Gastroesophageal sphincter (tissue), 4 donors: ENCODE data around the gene CMIP. TPM values are rescaled to one million over a fixed set of nuclear protein-coding genes. Genes with fewer than 3 reads are reported as not detected.

Source experiments
- ATAC-seq: fragments of 150-250 bp; one replicate; pipeline ENCODE4 v1.9.1; 2016; ENCODE audit warnings: mild to moderate bottlenecking, moderate library complexity
- H3K27ac ChIP-seq, 4 donors: fragments of 200-600 bp; sonication (generic) in 3 of 4; 1 replicate in 3 of 4; 2 replicates in 1 of 4; pipeline ENCODE4 v1.5.1; 2016 to 2019
- H3K27me3 ChIP-seq: fragments of 200-600 bp; sonication (generic); one replicate; pipeline ENCODE4 v1.5.1; 2019
- H3K36me3 ChIP-seq, 2 donors: fragments of 200-600 bp; sonication (generic); one replicate each; pipeline ENCODE4 v1.5.1; 2019; ENCODE audit warnings: control low read depth in 1 of 2
- H3K4me1 ChIP-seq, 3 donors: fragments of 200-600 bp; sonication (generic); 1 replicate in 2 of 3; 2 replicates in 1 of 3; pipeline ENCODE4 v1.5.1; 2016 to 2019; ENCODE audit warnings: control low read depth in 2 of 3
- H3K4me3 ChIP-seq, 2 donors: fragments of 200-600 bp; sonication (generic); one replicate each; pipeline ENCODE4 v1.5.1; 2019; ENCODE audit warnings: mild to moderate bottlenecking in 1 of 2, moderate library complexity in 1 of 2
- H3K9me3 ChIP-seq, 3 donors: fragments of 200-600 bp; sonication (generic); one replicate each; pipeline ENCODE4 v1.5.1; 2017 to 2019; ENCODE audit warnings: control low read depth in 2 of 3
- EP300 ChIP-seq: sonication (generic); formaldehyde crosslinking; IDR thresholded peaks from one replicate; pipeline ENCODE4 v1.6.1; 2017; ENCODE audit warnings: antibody characterized with exemption, mild to moderate bottlenecking
- POLR2A ChIP-seq, 2 donors: fragments of 450-650 bp; IDR thresholded peaks; one replicate each; pipeline ENCODE4 v1.6.1; 2017; ENCODE audit warnings: antibody characterized with exemption in 2 of 2, mild to moderate bottlenecking in 2 of 2, moderate library complexity in 1 of 2
- POLR2AphosphoS5 ChIP-seq: sonication (generic); formaldehyde crosslinking; IDR thresholded peaks from one replicate; pipeline ENCODE4 v1.6.1; 2017; ENCODE audit warnings: antibody characterized with exemption
- WGBS, 2 donors: methylation state at CpG; one replicate each; pipeline ENCODE4 v1.1.5; 2018; ENCODE audit warnings: low coverage in 1 of 2; 5-methylcytosine and 5-hydroxymethylcytosine counted together
- total RNA-seq, 4 donors: library from RNA; depleted of rRNA; stranded (reverse); fragments of >200 nt; gene quantifications; one replicate each; pipeline ENCODE4 v1.1.0, GENCODE V29; 2016
- TF ChIP-seq, protein P1 (sequence below), 4 experiments: fragments of 200-600 bp in 2 of 4; fragments of 450-650 bp in 2 of 4; sonication (generic) in 1 of 4; IDR thresholded peaks; one replicate each; pipeline ENCODE4 v1.5.1; 2017 to 2019; ENCODE audit warnings: antibody characterized with exemption in 4 of 4, mild to moderate bottlenecking in 2 of 4, moderate library complexity in 2 of 4

The CMIP gene
- total RNA-seq, 4 donors from 2014 or later, result 13.4 to 24.0 (median 19.2) TPM

DNA sequence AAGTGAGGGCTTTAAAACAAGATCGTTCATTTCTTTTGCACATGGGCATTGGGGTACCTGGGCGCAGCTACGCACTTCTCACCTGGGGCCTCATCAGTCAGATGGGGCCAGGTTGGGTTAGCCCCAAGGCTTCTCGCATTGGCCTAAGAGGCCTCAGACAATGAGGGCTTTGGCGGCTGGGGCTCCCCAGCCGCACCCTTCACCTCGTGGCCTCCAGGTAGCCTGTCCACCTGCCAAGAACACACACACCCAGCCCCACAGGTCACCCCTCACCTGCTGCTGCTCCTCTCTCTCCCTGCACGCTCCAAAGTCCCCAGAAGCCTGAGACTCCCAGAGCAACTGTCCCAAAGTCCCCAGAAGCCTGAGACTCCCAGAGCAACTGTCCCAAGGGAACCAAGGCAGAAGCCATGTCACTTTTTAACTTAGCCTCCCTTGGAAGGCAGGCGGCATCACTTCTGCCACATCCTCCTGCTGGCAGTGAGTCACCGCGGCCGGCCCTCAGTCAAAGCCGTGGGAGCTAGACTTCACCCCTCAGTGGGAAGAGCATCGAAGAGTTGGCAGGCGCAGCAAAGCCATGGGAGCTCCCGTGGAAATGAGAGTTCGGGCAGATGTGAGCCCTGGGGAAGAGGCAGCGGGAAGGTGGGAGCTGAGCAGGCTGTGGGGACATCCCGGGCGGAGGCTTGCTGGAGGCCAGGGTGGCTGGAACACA lies 255.6 kb downstream of the CMIP start:
- H3K27me3 ChIP-seq, result no peaks in the 10 kb centered on the region
- H3K4me1 ChIP-seq, result peaks cover 0 to 32% (median 9%) of the 10 kb centered on the region in 3 donors
- no peak overlapping the region for H3K27ac ChIP-seq
- no peak for ATAC-seq
- H3K36me3 ChIP-seq, result peaks cover 0 to 89% of the 10 kb centered on the region in 2 donors
- H3K4me3 ChIP-seq, result no peak overlapping the region
- no peaks in the 10 kb centered on the region for H3K9me3 ChIP-seq
- TF ChIP-seq POLR2A (IDR thresholded peaks at IDR 0.05) (no peak), POLR2AphosphoS5 (no peak)
- 93 to 100% methylated on average over 1 to 6 of the region's 20 CpGs for WGBS, 2 donors

DNA sequence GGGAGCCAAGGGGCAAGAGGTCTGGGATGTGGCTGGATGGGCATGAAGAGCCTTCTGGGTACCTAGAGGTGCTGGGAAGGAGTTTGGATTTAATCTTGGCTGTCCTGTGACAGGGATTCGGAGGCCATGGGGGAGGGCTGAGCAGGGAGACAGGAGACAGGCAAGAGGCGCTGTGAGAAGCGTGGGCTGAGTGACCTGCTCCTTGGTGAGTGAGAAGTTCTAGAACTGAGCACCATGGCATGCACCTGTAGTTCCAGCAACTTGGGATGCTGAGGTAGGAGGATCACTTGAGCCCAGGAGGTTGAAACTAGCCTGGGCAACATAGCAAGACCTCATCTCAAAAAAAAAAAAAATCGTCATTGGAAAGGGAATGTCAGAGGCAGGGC lies 256.2 kb downstream of the CMIP start:
- no peak for ATAC-seq
- no peaks in the 10 kb centered on the region for H3K9me3 ChIP-seq
- H3K27me3 ChIP-seq, result no peaks in the 10 kb centered on the region
- H3K4me1 ChIP-seq, result peaks cover 0 to 26% (median 3%) of the 10 kb centered on the region in 3 donors
- 84 to 100% methylated on average over 3 to 4 of the region's 4 CpGs for whole genome bisulfite sequencing, 2 donors
- TF ChIP-seq POLR2A (IDR thresholded peaks at IDR 0.05), result no peak
- TF ChIP-seq, protein P1, sequence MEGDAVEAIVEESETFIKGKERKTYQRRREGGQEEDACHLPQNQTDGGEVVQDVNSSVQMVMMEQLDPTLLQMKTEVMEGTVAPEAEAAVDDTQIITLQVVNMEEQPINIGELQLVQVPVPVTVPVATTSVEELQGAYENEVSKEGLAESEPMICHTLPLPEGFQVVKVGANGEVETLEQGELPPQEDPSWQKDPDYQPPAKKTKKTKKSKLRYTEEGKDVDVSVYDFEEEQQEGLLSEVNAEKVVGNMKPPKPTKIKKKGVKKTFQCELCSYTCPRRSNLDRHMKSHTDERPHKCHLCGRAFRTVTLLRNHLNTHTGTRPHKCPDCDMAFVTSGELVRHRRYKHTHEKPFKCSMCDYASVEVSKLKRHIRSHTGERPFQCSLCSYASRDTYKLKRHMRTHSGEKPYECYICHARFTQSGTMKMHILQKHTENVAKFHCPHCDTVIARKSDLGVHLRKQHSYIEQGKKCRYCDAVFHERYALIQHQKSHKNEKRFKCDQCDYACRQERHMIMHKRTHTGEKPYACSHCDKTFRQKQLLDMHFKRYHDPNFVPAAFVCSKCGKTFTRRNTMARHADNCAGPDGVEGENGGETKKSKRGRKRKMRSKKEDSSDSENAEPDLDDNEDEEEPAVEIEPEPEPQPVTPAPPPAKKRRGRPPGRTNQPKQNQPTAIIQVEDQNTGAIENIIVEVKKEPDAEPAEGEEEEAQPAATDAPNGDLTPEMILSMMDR (IDR thresholded peaks at IDR 0.05), result no peak
- no peak for TF ChIP-seq EP300
- TF ChIP-seq POLR2AphosphoS5, result no peak
- H3K36me3 ChIP-seq, result peaks cover 0 to 95% of the 10 kb centered on the region in 2 donors
- H3K27ac ChIP-seq, result no peak overlapping the region
- no peak overlapping the region for H3K4me3 ChIP-seq

DNA sequence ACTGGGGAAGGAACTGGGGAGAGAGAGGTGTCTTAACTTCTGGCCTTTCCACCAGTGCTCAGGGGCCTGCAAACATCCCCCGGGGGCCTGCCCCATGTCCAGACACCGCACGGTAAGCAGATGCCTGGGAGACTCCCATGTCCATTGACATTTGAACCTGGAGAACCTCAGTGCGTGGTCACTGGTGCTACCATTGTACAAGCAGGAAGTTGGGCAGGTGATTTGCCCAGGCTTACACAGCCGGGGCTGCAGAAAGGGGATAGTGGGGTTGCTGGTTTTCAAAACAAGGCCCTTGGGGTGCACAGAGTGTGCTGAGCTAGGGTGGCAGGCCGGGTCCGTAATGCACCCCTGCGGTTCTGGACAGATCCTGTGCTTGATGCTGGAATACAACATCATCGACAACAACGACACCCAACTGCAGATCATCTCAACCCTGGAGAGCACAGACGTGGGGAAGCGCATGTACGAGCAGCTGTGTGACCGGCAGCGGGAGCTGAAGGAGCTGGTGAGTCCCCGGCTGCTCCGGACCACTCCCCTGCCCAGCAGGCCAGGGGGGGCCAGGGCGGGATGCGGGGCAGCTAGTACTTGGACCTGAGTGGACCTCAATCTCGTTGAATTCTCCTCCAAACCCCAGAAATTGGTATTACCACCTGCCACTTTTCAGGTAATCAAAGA lies 256.8 kb downstream of the CMIP start:
- TF ChIP-seq, protein P1 (IDR thresholded peaks at IDR 0.05), result no peak
- TF ChIP-seq EP300 (no peak), POLR2A (IDR thresholded peaks at IDR 0.05) (no peak), POLR2AphosphoS5 (no peak)
- peaks cover 0 to 24% (median 0%) of the 10 kb centered on the region in 3 donors for H3K4me1 ChIP-seq
- H3K27ac ChIP-seq, result no peak overlapping the region
- peaks cover 0 to 96% of the 10 kb centered on the region in 2 donors for H3K36me3 ChIP-seq
- H3K4me3 ChIP-seq, result no peak overlapping the region
- no peaks in the 10 kb centered on the region for H3K9me3 ChIP-seq
- H3K27me3 ChIP-seq, result no peaks in the 10 kb centered on the region
- ATAC-seq, result no peak
- 50 to 94% methylated on average over 1 to 6 of the region's 20 CpGs for WGBS, 2 donors

DNA sequence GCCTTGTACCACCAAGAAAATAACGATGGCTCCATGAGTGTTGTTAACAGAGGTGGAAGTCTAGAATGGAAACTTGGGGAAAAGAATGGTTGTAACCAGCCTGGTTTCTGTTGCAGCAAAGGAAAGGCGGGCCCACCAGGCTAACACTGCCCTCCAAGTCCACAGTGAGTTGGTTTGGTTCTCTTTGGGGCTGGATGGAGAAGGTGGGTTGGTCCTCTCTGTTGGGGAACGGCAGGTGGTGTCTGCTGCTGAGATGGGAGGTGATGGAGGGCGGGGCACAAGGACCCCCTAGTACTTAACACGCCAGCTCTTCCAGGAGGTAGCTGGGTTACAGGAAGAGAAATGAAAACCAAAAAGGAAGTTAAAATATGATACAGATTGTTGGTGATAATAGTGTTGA lies 257.9 kb downstream of the CMIP start:
- Histone ChIP-seq H3K36me3 (peaks cover 0 to 96% of the 10 kb centered on the region in 2 donors), H3K9me3 (no peaks in the 10 kb centered on the region), H3K4me1 (peaks cover 0 to 24% (median 0%) of the 10 kb centered on the region in 3 donors), H3K4me3 (no peak overlapping the region), H3K27me3 (no peaks in the 10 kb centered on the region), H3K27ac (no peak overlapping the region)
- TF ChIP-seq EP300 (no peak), POLR2A (IDR thresholded peaks at IDR 0.05) (no peak), POLR2AphosphoS5 (no peak)
- TF ChIP-seq, protein P1 (IDR thresholded peaks at IDR 0.05), result no peak
- no peak for ATAC-seq
- 83 to 100% methylated on average over 3 to 4 of the region's 5 CpGs for WGBS, 2 donors

DNA sequence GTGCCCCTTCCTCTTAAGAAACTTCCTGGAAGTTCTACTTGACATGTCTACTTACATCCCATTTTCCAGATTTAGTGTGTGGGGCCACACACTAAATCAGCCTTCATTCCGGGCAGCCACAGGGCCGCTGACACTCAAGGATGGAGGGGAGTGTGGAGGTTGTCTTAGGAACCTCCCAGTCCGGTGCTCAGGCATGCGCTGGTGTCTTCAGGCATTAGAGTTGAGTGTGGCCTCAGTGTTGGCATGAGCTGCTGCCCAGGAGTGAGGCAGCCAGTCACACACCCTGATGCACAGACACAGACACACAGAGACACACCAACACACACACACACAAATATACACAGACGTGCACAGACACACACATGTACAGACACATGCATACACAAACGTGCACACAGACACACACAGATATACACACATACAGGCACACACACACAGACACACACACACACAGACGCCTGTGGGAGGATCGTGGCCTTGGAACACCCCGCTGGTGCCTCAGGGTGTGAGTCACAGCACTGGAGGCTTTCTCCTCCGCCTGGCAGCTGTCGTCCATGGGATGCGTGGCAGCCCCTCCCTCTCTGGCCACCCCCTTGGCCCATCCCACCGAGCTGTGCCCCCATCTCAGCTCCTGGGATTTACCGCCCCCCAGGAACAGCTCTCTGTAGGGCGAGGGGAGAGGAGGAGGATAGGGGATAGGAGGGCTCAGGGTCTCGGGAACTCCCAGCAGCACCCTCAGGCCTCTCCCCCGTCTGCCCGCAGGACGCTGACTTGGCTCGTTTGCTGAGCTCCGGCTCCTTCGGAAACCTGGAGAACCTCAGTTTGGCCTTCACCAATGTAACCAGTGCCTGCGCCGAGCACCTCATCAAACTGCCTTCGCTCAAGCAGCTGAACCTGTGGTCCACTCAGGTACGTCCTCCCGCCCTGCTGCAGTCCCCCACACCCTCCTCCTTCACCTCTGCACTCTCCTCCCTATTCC lies 258.9 kb downstream of the CMIP start:
- Histone ChIP-seq H3K4me3 (no peak overlapping the region), H3K4me1 (peaks cover 0 to 24% (median 0%) of the 10 kb centered on the region in 3 donors), H3K27me3 (no peaks in the 10 kb centered on the region), H3K9me3 (no peaks in the 10 kb centered on the region), H3K27ac (no peak overlapping the region), H3K36me3 (peaks cover 0 to 96% of the 10 kb centered on the region in 2 donors)
- ATAC-seq, result no peak
- TF ChIP-seq EP300 (no peak), POLR2AphosphoS5 (peak; percentile 30)
- 81 to 87% methylated on average over 8 to 12 of the region's 27 CpGs for WGBS, 2 donors
